ENCODE data around the gene C4orf17.

The C4orf17 gene

GRCh38 chr4:99540277-99540939 is 29.6 kb downstream of the C4orf17 start:
- no peak overlapping the region for H3K4me3 ChIP-seq (ENCODE audit: low read depth, low read length)
- no peak for DNase-seq (ENCODE audit: low read depth)
- TF ChIP-seq POLR2A (IDR thresholded peaks at IDR 0.05; ENCODE audit: extremely low read depth, insufficient read length) (no peak), CTCF (IDR thresholded peaks at IDR 0.05; ENCODE audit: low read depth, low read length) (no peak), MYC (IDR thresholded peaks at IDR 0.05; ENCODE audit: low read depth, low read length) (no peak)

DNA sequence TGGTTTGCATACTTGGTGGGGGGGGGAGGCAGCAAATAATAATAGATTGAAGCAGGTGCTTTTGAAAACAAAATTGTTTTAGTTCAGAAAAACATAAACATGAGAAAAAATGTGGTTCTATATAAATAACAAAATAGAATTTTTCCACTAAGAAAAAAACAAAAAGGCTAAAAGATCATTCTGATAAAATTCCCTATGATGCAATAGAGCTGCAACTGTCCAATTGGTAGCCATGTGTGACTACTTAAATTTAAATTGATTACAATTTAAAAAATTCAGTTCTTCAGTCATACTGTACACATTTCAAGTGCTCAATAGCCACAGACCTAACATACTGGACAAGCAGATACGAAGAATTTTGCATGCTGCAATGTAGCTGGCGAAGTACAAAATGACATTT is 42.1 kb downstream of the C4orf17 start:
- TF ChIP-seq MYC (IDR thresholded peaks at IDR 0.05; ENCODE audit: low read depth, low read length) (no peak), MAX (IDR thresholded peaks at IDR 0.05; ENCODE audit: low read depth, low read length) (no peak), POLR2A (IDR thresholded peaks at IDR 0.05; ENCODE audit: extremely low read depth, insufficient read length) (no peak), CTCF (IDR thresholded peaks at IDR 0.05; ENCODE audit: low read depth, low read length) (no peak)
- DNase-seq (ENCODE audit: low read depth) = no peak
- no peak overlapping the region for H3K4me3 ChIP-seq (ENCODE audit: low read depth, low read length)

DNA sequence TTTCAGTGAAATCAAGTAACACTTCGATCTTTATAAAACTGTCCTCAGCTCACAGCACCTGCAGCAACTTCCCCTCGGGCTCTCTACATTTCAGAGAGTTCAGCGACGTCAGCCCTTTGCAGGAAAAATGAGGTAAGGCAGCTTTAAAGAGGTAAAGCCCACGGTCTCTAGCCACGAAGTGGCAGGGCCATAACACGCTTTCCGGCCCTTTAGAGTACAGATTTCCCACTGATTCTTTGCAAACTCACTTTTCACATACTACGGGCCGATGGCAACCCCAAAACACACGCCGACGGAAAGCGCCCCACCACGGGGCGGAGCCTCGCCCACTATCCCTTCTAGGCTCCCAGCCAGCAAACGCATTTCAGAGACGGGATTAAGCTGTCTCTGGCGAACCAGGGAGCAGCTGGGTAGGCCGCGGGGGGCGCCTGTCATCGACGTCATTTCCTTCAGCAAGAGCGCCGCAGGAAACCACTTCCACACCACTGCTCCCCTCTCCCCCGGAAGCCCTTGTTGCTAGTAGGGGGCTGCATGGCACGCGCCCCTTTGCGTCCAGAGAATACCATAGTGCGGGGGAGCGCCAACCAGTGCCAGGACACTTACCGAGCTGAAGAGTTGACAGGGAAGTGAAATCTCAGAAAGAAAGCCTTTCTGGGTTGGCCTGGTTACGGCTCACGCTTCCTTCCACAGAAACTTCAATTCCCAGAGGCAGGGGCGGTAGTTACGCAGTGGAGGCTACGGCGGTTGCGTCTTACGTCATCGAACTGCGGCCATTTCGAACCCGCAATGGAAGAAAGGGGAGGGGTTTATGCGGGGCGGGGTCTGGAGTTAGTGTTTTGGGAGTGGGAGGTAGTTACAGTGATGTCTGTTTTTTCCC is 52.7 kb downstream of the C4orf17 start, which contains the start of gene TRMT10A:
TSS of gene TRMT10A (minus strand) at position 730 of the 877 bp plus-strand sequence. CDS start 4,701 bp downstream, outside the sequence.
- peak; percentile 98 for DNase-seq (ENCODE audit: low read depth)
- H3K4me3 ChIP-seq (ENCODE audit: low read depth, low read length) = peak within 1 kb of the TSS; percentile 90
- peak; percentile 77 for TF ChIP-seq POLR2A (IDR thresholded peaks at IDR 0.05; ENCODE audit: extremely low read depth, insufficient read length)
- TF ChIP-seq CTCF (IDR thresholded peaks at IDR 0.05; ENCODE audit: low read depth, low read length) = no peak
- TF ChIP-seq MAX (IDR thresholded peaks at IDR 0.05; ENCODE audit: low read depth, low read length) = no peak; the same call in 1 of the 2 replicates
- TF ChIP-seq MYC (IDR thresholded peaks at IDR 0.05; ENCODE audit: low read depth, low read length) = peak; percentile 33; the same call in 1 of the 2 replicates

- no peak overlapping the region for H3K4me3 ChIP-seq (ENCODE audit: low read depth, low read length)
- TF ChIP-seq MAX (IDR thresholded peaks at IDR 0.05; ENCODE audit: low read depth, low read length) = no peak
- no peak for TF ChIP-seq POLR2A (IDR thresholded peaks at IDR 0.05; ENCODE audit: extremely low read depth, insufficient read length)
- no peak for TF ChIP-seq CTCF (IDR thresholded peaks at IDR 0.05; ENCODE audit: low read depth, low read length)
- TF ChIP-seq MYC (IDR thresholded peaks at IDR 0.05; ENCODE audit: low read depth, low read length) = no peak
- DNase-seq (ENCODE audit: low read depth) = no peak
Measured at GRCh38 chr4:99564921-99565320, 54.1 kb downstream of the C4orf17 start.

DNA sequence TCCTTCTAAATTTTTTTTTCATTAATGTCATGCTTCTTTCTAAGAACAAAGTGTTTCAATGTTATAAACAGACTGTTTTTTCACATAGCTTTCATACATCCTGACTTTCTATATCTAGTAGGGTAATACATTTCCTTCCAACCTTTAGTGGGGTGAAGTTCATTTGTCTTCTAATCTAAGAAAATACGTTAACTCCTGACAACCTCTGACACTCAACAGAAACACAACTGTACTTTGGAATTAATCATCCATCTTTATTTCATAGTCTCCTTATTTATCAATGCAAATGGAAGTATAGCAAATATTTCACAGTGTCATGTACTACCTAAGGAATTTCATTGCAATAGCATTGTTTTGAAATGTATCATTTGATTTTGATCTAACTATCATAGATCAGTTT is 61.1 kb downstream of the C4orf17 start:
- DNase-seq (ENCODE audit: low read depth) = no peak
- TF ChIP-seq CTCF (IDR thresholded peaks at IDR 0.05; ENCODE audit: low read depth, low read length) (no peak), MYC (IDR thresholded peaks at IDR 0.05; ENCODE audit: low read depth, low read length) (no peak), POLR2A (IDR thresholded peaks at IDR 0.05; ENCODE audit: extremely low read depth, insufficient read length) (no peak), MAX (IDR thresholded peaks at IDR 0.05; ENCODE audit: low read depth, low read length) (no peak)
- H3K4me3 ChIP-seq (ENCODE audit: low read depth, low read length) = no peak overlapping the region

All from NB4 (cell line).